Esophagus muscularis mucosa (tissue), 3 donors: ENCODE data around the gene RGS12.

ENCODE experiments used
- POLR2A ChIP-seq: fragments of 450-650 bp; IDR thresholded peaks from one replicate; pipeline ENCODE4 v1.6.1; 2017; ENCODE audit warnings: antibody characterized with exemption, moderate library complexity, mild to moderate bottlenecking, low read depth
- TF ChIP-seq, protein P1 (sequence below), 3 experiments: fragments of 200-600 bp in 2 of 3; fragments of 450-650 bp in 1 of 3; sonication (generic) in 2 of 3; IDR thresholded peaks; one replicate each; pipeline ENCODE4 v1.5.1; 2017 to 2019; ENCODE audit warnings: antibody characterized with exemption in 3 of 3, mild to moderate bottlenecking in 2 of 3, moderate library complexity in 1 of 3

GRCh38 chr4:3317011-3317655, 24.3 kb downstream of the RGS12 start:
- TF ChIP-seq, protein P1, sequence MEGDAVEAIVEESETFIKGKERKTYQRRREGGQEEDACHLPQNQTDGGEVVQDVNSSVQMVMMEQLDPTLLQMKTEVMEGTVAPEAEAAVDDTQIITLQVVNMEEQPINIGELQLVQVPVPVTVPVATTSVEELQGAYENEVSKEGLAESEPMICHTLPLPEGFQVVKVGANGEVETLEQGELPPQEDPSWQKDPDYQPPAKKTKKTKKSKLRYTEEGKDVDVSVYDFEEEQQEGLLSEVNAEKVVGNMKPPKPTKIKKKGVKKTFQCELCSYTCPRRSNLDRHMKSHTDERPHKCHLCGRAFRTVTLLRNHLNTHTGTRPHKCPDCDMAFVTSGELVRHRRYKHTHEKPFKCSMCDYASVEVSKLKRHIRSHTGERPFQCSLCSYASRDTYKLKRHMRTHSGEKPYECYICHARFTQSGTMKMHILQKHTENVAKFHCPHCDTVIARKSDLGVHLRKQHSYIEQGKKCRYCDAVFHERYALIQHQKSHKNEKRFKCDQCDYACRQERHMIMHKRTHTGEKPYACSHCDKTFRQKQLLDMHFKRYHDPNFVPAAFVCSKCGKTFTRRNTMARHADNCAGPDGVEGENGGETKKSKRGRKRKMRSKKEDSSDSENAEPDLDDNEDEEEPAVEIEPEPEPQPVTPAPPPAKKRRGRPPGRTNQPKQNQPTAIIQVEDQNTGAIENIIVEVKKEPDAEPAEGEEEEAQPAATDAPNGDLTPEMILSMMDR (IDR thresholded peaks at IDR 0.05) = no peak
- no peak for TF ChIP-seq POLR2A
